ENCODE measurements around the gene CEPT1. TPM values are rescaled to one million over a fixed set of nuclear protein-coding genes. Genes with fewer than 3 reads are reported as not detected.

Gene CEPT1
- total RNA-seq, 1 donor from 2014 or later = 25.3 TPM

DNA sequence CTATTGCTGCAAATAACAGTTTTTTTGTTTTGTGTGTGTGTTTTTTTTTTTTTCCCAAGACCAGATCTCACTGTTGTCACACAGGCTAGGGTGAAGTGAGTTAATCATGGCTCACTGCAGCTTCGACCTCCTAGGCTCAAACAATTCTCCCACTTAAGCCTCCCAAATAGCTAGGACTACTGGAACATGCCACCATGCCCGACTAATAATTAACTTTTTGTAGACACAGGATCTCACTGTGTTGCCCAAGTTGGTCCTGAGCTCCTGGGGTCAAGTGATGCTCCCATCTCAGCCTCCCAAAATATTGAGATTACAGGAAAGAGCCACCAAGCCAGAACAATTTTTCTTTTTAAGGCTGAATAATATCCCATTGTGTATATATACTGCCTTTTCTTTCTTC is 35.0 kb upstream of the CEPT1 start:
- H3K4me3 Mint-ChIP-seq (ENCODE audit: unreplicated experiment) = no peak overlapping the region
- H3K27ac Mint-ChIP-seq (ENCODE audit: unreplicated experiment) = no peak overlapping the region
- peaks cover 41% of the 10 kb centered on the region for H3K9me3 Mint-ChIP-seq (ENCODE audit: unreplicated experiment)
- TF ChIP-seq, protein P1, sequence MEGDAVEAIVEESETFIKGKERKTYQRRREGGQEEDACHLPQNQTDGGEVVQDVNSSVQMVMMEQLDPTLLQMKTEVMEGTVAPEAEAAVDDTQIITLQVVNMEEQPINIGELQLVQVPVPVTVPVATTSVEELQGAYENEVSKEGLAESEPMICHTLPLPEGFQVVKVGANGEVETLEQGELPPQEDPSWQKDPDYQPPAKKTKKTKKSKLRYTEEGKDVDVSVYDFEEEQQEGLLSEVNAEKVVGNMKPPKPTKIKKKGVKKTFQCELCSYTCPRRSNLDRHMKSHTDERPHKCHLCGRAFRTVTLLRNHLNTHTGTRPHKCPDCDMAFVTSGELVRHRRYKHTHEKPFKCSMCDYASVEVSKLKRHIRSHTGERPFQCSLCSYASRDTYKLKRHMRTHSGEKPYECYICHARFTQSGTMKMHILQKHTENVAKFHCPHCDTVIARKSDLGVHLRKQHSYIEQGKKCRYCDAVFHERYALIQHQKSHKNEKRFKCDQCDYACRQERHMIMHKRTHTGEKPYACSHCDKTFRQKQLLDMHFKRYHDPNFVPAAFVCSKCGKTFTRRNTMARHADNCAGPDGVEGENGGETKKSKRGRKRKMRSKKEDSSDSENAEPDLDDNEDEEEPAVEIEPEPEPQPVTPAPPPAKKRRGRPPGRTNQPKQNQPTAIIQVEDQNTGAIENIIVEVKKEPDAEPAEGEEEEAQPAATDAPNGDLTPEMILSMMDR (IDR thresholded peaks at IDR 0.05) = no peak
- H3K4me1 Mint-ChIP-seq (ENCODE audit: unreplicated experiment) = no peaks in the 10 kb centered on the region
- H3K27me3 Mint-ChIP-seq (ENCODE audit: unreplicated experiment) = no peaks in the 10 kb centered on the region
- no peak for DNase-seq (ENCODE audit: extremely low spot score, unreplicated experiment)
- peaks cover 8% of the 10 kb centered on the region for H3K36me3 Mint-ChIP-seq (ENCODE audit: unreplicated experiment)

DNA sequence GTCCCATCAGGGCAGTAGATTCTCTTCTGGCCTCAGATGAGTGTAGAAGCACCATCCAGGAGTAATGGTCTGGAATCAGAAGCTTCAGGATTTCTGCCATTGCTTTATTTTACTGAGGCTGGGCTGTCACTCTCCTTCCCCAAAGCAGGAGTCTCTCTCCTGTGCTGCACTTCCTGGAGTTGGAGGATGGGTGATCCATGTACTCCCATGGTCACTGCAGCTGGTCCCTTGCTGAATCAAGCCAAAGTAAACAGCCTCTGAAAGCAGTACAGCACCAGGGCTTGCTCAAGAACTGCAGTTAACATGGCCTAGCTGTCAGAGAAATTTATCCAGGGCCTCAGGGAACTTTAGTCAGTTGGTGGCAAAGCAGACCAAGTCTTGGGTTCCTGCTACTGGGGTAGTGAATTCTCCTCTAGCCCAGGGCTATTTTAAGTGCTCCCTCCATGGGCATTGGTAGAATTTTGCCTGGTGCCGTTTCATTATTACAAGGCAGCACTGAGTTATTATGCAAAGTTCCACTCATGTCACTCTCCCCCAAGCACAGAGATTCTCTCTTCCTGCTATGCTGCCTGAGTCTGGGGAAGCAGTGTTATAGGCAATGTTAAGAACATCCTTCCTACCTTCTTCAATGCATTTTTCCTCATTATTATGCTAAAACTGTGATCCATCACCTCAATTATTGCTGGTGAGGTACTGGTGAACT is 29.7 kb upstream of the CEPT1 start:
- H3K4me1 Mint-ChIP-seq (ENCODE audit: unreplicated experiment) = peaks cover 4% of the 10 kb centered on the region
- H3K4me3 Mint-ChIP-seq (ENCODE audit: unreplicated experiment) = no peak overlapping the region
- peaks cover 18% of the 10 kb centered on the region for H3K9me3 Mint-ChIP-seq (ENCODE audit: unreplicated experiment)
- DNase-seq (ENCODE audit: extremely low spot score, unreplicated experiment) = no peak
- peaks cover 24% of the 10 kb centered on the region for H3K36me3 Mint-ChIP-seq (ENCODE audit: unreplicated experiment)
- H3K27ac Mint-ChIP-seq (ENCODE audit: unreplicated experiment) = no peak overlapping the region
- TF ChIP-seq, protein P1 (IDR thresholded peaks at IDR 0.05) = no peak
- no peaks in the 10 kb centered on the region for H3K27me3 Mint-ChIP-seq (ENCODE audit: unreplicated experiment)

DNA sequence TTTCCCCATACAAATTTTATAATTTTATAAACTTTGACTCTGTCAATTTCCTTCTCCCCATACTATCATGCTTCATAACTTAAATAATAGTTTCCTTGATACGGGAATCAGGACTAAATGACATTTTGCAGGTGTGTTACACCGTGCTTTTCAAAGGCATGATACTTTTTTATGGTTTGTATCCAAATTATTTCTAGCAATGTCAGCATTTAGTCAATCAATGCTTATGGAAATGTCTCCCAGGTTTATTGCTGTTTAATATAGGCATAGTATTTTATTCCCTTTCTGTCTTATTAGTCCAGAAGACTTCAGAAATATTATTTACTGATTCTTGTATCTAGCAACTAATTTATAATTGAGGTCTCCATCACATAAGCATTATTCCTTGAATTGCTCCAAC is 23.5 kb upstream of the CEPT1 start:
- no peak overlapping the region for H3K4me3 Mint-ChIP-seq (ENCODE audit: unreplicated experiment)
- TF ChIP-seq, protein P1 (IDR thresholded peaks at IDR 0.05) = no peak
- H3K27ac Mint-ChIP-seq (ENCODE audit: unreplicated experiment) = no peak overlapping the region
- peaks cover 50% of the 10 kb centered on the region for H3K36me3 Mint-ChIP-seq (ENCODE audit: unreplicated experiment)
- no peaks in the 10 kb centered on the region for H3K27me3 Mint-ChIP-seq (ENCODE audit: unreplicated experiment)
- H3K4me1 Mint-ChIP-seq (ENCODE audit: unreplicated experiment) = no peaks in the 10 kb centered on the region
- DNase-seq (ENCODE audit: extremely low spot score, unreplicated experiment) = no peak
- peaks cover 4% of the 10 kb centered on the region for H3K9me3 Mint-ChIP-seq (ENCODE audit: unreplicated experiment)

DNA sequence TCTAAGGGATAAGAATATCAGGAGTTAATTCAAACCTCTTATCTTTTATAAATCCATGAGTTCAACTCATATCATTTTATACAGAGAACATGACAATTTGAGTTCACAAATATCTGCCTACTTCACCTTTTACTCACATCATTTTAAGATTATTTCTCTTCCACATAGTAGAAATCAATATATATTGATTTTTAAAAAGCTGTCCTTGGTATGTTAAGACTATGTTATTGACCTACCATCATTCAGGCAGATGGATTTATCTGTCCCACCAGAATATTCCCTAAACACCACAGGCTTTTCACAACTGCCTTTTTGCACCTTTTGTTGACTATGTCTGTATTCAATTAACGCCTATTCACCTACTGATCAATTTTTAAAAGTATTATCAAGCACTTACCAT is 13.7 kb upstream of the CEPT1 start:
- H3K9me3 Mint-ChIP-seq (ENCODE audit: unreplicated experiment) = no peaks in the 10 kb centered on the region
- no peaks in the 10 kb centered on the region for H3K27me3 Mint-ChIP-seq (ENCODE audit: unreplicated experiment)
- DNase-seq (ENCODE audit: extremely low spot score, unreplicated experiment) = no peak
- peaks cover 1% of the 10 kb centered on the region for H3K4me1 Mint-ChIP-seq (ENCODE audit: unreplicated experiment)
- H3K36me3 Mint-ChIP-seq (ENCODE audit: unreplicated experiment) = peaks cover 46% of the 10 kb centered on the region
- TF ChIP-seq, protein P1 (IDR thresholded peaks at IDR 0.05) = no peak
- no peak overlapping the region for H3K4me3 Mint-ChIP-seq (ENCODE audit: unreplicated experiment)
- no peak overlapping the region for H3K27ac Mint-ChIP-seq (ENCODE audit: unreplicated experiment)

DNA sequence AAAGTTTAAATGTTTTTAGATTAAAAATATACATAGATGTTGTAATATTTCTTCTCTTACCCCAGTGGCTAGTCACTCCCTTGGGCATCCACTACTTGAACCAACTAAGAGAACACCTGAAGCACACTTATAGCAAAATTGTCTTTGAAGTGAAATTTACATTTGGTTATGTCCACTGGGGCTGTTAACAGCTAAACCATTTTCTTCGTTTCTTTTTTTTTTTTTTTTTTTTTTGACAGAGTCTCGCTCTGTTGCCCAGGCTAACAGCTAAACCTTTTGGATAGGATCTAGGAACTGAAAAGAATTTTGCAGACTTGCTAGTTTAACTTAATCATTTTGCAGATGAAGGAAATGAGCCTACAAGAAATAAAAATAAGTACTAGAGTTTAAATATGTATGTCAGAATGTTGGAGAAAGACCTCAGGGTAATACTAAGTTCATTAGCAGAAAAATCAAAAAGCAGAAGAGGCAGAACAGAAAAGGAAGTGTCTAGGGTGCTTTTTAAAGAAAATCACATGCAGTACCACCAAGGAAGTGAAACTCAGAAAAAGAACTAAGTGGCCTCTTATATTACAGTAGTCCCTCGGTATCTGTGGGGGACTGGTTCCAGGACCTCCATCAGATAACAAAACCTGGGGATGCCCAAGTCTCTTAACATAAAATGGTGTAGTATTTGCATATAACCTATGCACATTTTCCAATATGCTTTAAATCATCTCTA is 11.9 kb upstream of the CEPT1 start:
- Mint-ChIP-seq H3K27me3 (ENCODE audit: unreplicated experiment) (no peaks in the 10 kb centered on the region), H3K4me3 (ENCODE audit: unreplicated experiment) (no peak overlapping the region), H3K9me3 (ENCODE audit: unreplicated experiment) (no peaks in the 10 kb centered on the region), H3K4me1 (ENCODE audit: unreplicated experiment) (peaks cover 1% of the 10 kb centered on the region), H3K27ac (ENCODE audit: unreplicated experiment) (no peak overlapping the region), H3K36me3 (ENCODE audit: unreplicated experiment) (peaks cover 37% of the 10 kb centered on the region)
- no peak for DNase-seq (ENCODE audit: extremely low spot score, unreplicated experiment)
- TF ChIP-seq, protein P1 (IDR thresholded peaks at IDR 0.05) = no peak

Measured in osteocyte (in vitro differentiated cells).